Astrocyte (in vitro differentiated cells and primary cell): ENCODE measurements around the gene TMED6. TPM values are rescaled to one million over a fixed set of nuclear protein-coding genes. Genes with fewer than 3 reads are reported as not detected.

Experiments used
- DNase-seq: peaks from one replicate; pipeline ENCODE4 v3.0.0-alpha.2; 2010; ENCODE audit warnings: low read depth
- FAIRE-seq: peaks from 2 replicates; lab custom pipeline; 2011; peaks lifted over from hg19 to GRCh38; lab: Jason Lieb, UNC
- H2AFZ ChIP-seq: 2 replicates; pipeline ENCODE4 v1.6.0; 2012; ENCODE audit warnings: low read depth, low read length, inconsistent platforms
- H3K27ac ChIP-seq: 2 replicates; pipeline ENCODE4 v1.5.1; 2011; ENCODE audit warnings: low read depth, low read length, inconsistent platforms
- H3K27me3 ChIP-seq: 2 replicates; pipeline ENCODE4 v1.6.0; 2011; ENCODE audit warnings: low read length, inconsistent platforms; ENCODE audit not compliant: insufficient read depth
- H3K36me3 ChIP-seq: 2 replicates; pipeline ENCODE4 v1.5.1; 2011; ENCODE audit warnings: low read length, inconsistent platforms; ENCODE audit not compliant: insufficient read depth
- H3K4me1 ChIP-seq: 2 replicates; pipeline ENCODE4 v1.5.1; 2011; ENCODE audit warnings: low read length, inconsistent platforms; ENCODE audit not compliant: insufficient read depth
- H3K4me2 ChIP-seq: 2 replicates; pipeline ENCODE4 v1.6.0; 2012; ENCODE audit warnings: low read length, inconsistent platforms
- H3K4me3 ChIP-seq: 2 replicates; pipeline ENCODE4 v1.5.1; 2011; ENCODE audit warnings: low read depth, mild to moderate bottlenecking, low read length, inconsistent platforms; ENCODE audit not compliant: insufficient read depth
- H3K79me2 ChIP-seq: 2 replicates; pipeline ENCODE4 v1.6.0; 2012; ENCODE audit warnings: mild to moderate bottlenecking, low read length, inconsistent platforms; ENCODE audit not compliant: insufficient read depth
- H3K9ac ChIP-seq: 2 replicates; pipeline ENCODE4 v1.6.0; 2012; ENCODE audit warnings: mild to moderate bottlenecking, low read length, inconsistent platforms
- H3K9me3 ChIP-seq: 2 replicates; pipeline ENCODE4 v1.5.1; 2012; ENCODE audit warnings: low read depth, mild to moderate bottlenecking, low read length, inconsistent platforms; ENCODE audit not compliant: insufficient read depth
- H4K20me1 ChIP-seq: 2 replicates; pipeline ENCODE4 v1.6.0; 2012; ENCODE audit warnings: low read length, inconsistent platforms; ENCODE audit not compliant: insufficient read depth
- H3K27ac Mint-ChIP-seq: one replicate; pipeline ENCODE4 v1.8.0; 2021; ENCODE audit warnings: mild to moderate bottlenecking, mixed read lengths; ENCODE audit not compliant: unreplicated experiment
- H3K27me3 Mint-ChIP-seq: one replicate; pipeline ENCODE4 v1.8.0; 2021; ENCODE audit warnings: low read depth, mixed read lengths; ENCODE audit not compliant: unreplicated experiment
- H3K36me3 Mint-ChIP-seq: one replicate; pipeline ENCODE4 v1.8.0; 2021; ENCODE audit warnings: low read depth, mixed read lengths; ENCODE audit not compliant: unreplicated experiment
- H3K4me1 Mint-ChIP-seq: one replicate; pipeline ENCODE4 v1.8.0; 2021; ENCODE audit warnings: low read depth, mixed read lengths; ENCODE audit not compliant: unreplicated experiment
- H3K4me3 Mint-ChIP-seq: one replicate; pipeline ENCODE4 v1.8.0; 2021; ENCODE audit warnings: mild to moderate bottlenecking, moderate library complexity, mixed read lengths; ENCODE audit not compliant: unreplicated experiment
- H3K9me3 Mint-ChIP-seq: one replicate; pipeline ENCODE4 v1.8.0; 2021; ENCODE audit warnings: mild to moderate bottlenecking, mixed read lengths; ENCODE audit not compliant: unreplicated experiment
- CTCF ChIP-seq: IDR thresholded peaks from 2 replicates; pipeline ENCODE4 v1.5.1; 2011; ENCODE audit warnings: low read depth, mild to moderate bottlenecking, inconsistent platforms, low read length, moderate library complexity; ENCODE audit not compliant: insufficient read depth
- EZH2 ChIP-seq: IDR thresholded peaks from 2 replicates; pipeline ENCODE4 v1.6.1; 2012; ENCODE audit warnings: mild to moderate bottlenecking, low read length, inconsistent platforms; ENCODE audit not compliant: insufficient read depth
- total RNA-seq: library from RNA; stranded (reverse); gene quantifications from 2 replicates; pipeline ENCODE4 v1.2.1, GENCODE V29; 2021

Gene TMED6
- total RNA-seq, 1 donor from 2014 or later = 0.64 TPM

DNA sequence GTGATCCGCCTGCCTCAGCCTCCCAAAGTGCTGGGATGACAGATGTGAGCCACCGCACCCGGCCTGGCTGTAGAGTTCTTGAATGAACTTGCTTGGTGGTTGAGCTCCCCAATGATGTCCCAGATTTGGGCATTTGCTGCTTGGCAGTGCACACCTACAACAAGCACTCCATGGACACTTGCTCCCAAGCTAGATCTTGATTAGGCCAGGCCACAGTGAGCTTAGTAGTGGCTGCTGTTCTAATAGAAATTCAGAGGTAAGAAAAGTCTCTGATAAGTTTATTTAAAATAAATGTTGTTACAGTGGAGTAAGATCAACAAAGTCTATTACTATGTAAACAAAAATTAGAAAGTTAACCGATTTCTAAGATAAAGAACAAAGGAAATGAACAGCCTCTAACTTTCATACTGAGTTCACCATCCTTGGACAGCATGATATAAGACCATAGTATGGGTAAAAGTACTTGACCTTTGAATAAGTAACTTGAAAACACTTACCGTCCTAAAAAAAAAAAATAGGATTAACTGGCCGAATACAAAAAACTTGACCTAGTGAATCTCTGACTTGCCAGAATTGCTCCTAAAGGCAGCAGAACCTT, 951 bp downstream of the TMED6 start:
- Histone ChIP-seq H3K9me3 (no peaks in the 10 kb centered on the region), H3K36me3 (peaks cover 3% of the 10 kb centered on the region), H3K9ac (no peak overlapping the region), H2AFZ (no peak overlapping the region), H3K4me3 (no peak overlapping the region), H4K20me1 (no peaks in the 10 kb centered on the region), H3K79me2 (no peaks in the 10 kb centered on the region), H3K4me1 (no peaks in the 10 kb centered on the region), H3K27ac (no peak overlapping the region), H3K4me2 (no peak overlapping the region), H3K27me3 (no peaks in the 10 kb centered on the region)
- Mint-ChIP-seq H3K9me3 (no peaks in the 10 kb centered on the region), H3K36me3 (peaks cover 5% of the 10 kb centered on the region), H3K4me1 (no peaks in the 10 kb centered on the region), H3K27ac (no peak overlapping the region), H3K4me3 (no peak overlapping the region), H3K27me3 (no peaks in the 10 kb centered on the region)
- no peak for DNase-seq
- TF ChIP-seq EZH2 (no peak), CTCF (no peak)
- no peak for FAIRE-seq

- no peaks in the 10 kb centered on the region for H3K4me1 Mint-ChIP-seq
- H3K9ac ChIP-seq = no peak overlapping the region
- H3K4me3 ChIP-seq = no peak overlapping the region
These were observed 2.0 kb downstream of the TMED6 start for GRCh38 chr16:69349536-69349935.

More at GRCh38 chr16:69349536-69349935, 2.0 kb downstream of the TMED6 start:
- H2AFZ ChIP-seq = no peak overlapping the region
- Mint-ChIP-seq H3K27ac (no peak overlapping the region), H3K4me3 (no peak overlapping the region), H3K9me3 (no peaks in the 10 kb centered on the region), H3K27me3 (no peaks in the 10 kb centered on the region), H3K36me3 (peaks cover 3% of the 10 kb centered on the region)
- TF ChIP-seq EZH2 = no peak
- TF ChIP-seq CTCF = no peak
- no peaks in the 10 kb centered on the region for H3K79me2 ChIP-seq
- H3K27me3 ChIP-seq = no peaks in the 10 kb centered on the region
- H3K36me3 ChIP-seq = no peaks in the 10 kb centered on the region
- no peak overlapping the region for H3K4me2 ChIP-seq
- H3K9me3 ChIP-seq = no peaks in the 10 kb centered on the region
- no peaks in the 10 kb centered on the region for H4K20me1 ChIP-seq
- DNase-seq (no peak), FAIRE-seq (no peak)
- H3K4me1 ChIP-seq = no peaks in the 10 kb centered on the region
- no peak overlapping the region for H3K27ac ChIP-seq
